Lower leg skin (tissue), 3 donors: Measurements from ENCODE around the gene TMEM170A.

Experiments
- CTCF ChIP-seq, 3 donors: fragments of 450-650 bp; IDR thresholded peaks; one replicate each; pipeline ENCODE4 v1.5.1; 2016; ENCODE audit warnings: antibody characterized with exemption in 3 of 3, mild to moderate bottlenecking in 3 of 3, moderate library complexity in 2 of 3
- POLR2A ChIP-seq, 2 donors: fragments of 450-650 bp; IDR thresholded peaks; one replicate each; pipeline ENCODE4 v1.6.1; 2016 to 2017; ENCODE audit warnings: antibody characterized with exemption in 2 of 2, mild to moderate bottlenecking in 1 of 2, moderate library complexity in 1 of 2

- TF ChIP-seq POLR2A (IDR thresholded peaks at IDR 0.05) (no peak), CTCF (IDR thresholded peaks at IDR 0.05) (no peak)
Measured at GRCh38 chr16:75416904-75417565, 47.5 kb downstream of the TMEM170A start.
